ENCODE data around the gene CDH3. TPM values are rescaled to one million over a fixed set of nuclear protein-coding genes. Genes with fewer than 3 reads are reported as not detected.

The CDH3 gene
- polyA plus RNA-seq, 3 donors = 0.25 to 1.4 (median 1.2) TPM

DNA sequence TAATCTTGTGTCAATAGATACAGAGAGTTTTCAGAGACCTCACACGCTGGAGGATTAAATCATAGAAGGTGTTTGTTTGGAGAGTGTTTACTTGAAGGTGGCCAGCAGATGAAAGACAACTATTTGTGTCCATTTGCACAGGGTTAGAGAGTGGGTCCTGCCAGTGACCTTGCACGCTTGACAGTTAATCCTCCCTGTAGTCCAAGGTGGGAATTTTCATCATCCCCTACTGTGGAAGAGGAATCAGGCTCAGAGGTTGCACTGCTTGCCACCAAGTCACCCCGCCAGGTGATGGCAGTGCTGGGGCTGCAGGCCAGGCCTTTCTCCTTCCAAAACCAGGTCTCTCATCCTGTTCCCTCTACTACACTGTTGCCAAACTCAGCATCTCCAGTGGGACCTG is 104.3 kb downstream of the CDH3 start:
- H3K27ac ChIP-seq (ENCODE audit: low read depth, low read length) = no peak overlapping the region
- WGBS, 3 donors = 53 to 93% (median 80%) methylated on average over 3 of the region's 3 CpGs

Other genes with a start within 250 kb of the CDH3 start
- 1 to 10 TPM in 2 of 3 donors, under 1 TPM in 1; 0.45 to 1.9 (median 1.6) TPM for gene SMPD3, start 196.8 kb upstream of the CDH3 start, polyA plus RNA-seq
- 10 to 100 TPM in 1 of 3 donors, 1 to 10 TPM in 2; 5.0 to 11.1 (median 5.2) TPM for gene ZFP90, start 106.0 kb upstream of the CDH3 start, polyA plus RNA-seq
- 10 to 100 TPM in 1 of 3 donors, 1 to 10 TPM in 2; 2.0 to 69.4 (median 4.6) TPM for gene CDH1, start 92.0 kb downstream of the CDH3 start, polyA plus RNA-seq
- 1 to 10 TPM; 3.2 to 6.6 (median 4.7) TPM for gene TANGO6, start 198.2 kb downstream of the CDH3 start, polyA plus RNA-seq